HEK293T (cell line): ENCODE results near the gene MGAM2.

Experiments used
- ARNT ChIP-seq: fragments of 450-650 bp; IDR thresholded peaks from 2 replicates; pipeline ENCODE4 v1.6.1; 2017; ENCODE audit warnings: mild to moderate bottlenecking
- BHLHE40 ChIP-seq: fragments of 450-650 bp; IDR thresholded peaks from 2 replicates; pipeline ENCODE4 v1.6.1; 2016; ENCODE audit warnings: mild to moderate bottlenecking, moderate library complexity, borderline replicate concordance
- CTBP1 ChIP-seq: fragments of 450-650 bp; IDR thresholded peaks from 2 replicates; pipeline ENCODE4 v1.6.1; 2016; ENCODE audit warnings: borderline replicate concordance
- ELF4 ChIP-seq: fragments of 450-650 bp; IDR thresholded peaks from 2 replicates; pipeline ENCODE4 v1.6.1; 2017; ENCODE audit warnings: antibody characterized with exemption
- FOXM1 ChIP-seq: fragments of 450-650 bp; IDR thresholded peaks from 2 replicates; pipeline ENCODE4 v1.6.1; 2017; ENCODE audit warnings: mild to moderate bottlenecking, borderline replicate concordance
- SP1 ChIP-seq: fragments of 450-650 bp; IDR thresholded peaks from 2 replicates; pipeline ENCODE4 v1.6.1; 2017

GRCh38 chr7:142125256-142125955 is 13.9 kb downstream of the MGAM2 start:
- TF ChIP-seq CTBP1 (no peak), SP1 (no peak), FOXM1 (no peak), ELF4 (no peak), BHLHE40 (no peak), ARNT (no peak)
